ENCODE measurements around the gene CUBN. TPM values are rescaled to one million over a fixed set of nuclear protein-coding genes. Genes with fewer than 3 reads are reported as not detected.

The CUBN gene
- total RNA-seq, 1 donor from 2014 or later: 0.32 TPM

DNA sequence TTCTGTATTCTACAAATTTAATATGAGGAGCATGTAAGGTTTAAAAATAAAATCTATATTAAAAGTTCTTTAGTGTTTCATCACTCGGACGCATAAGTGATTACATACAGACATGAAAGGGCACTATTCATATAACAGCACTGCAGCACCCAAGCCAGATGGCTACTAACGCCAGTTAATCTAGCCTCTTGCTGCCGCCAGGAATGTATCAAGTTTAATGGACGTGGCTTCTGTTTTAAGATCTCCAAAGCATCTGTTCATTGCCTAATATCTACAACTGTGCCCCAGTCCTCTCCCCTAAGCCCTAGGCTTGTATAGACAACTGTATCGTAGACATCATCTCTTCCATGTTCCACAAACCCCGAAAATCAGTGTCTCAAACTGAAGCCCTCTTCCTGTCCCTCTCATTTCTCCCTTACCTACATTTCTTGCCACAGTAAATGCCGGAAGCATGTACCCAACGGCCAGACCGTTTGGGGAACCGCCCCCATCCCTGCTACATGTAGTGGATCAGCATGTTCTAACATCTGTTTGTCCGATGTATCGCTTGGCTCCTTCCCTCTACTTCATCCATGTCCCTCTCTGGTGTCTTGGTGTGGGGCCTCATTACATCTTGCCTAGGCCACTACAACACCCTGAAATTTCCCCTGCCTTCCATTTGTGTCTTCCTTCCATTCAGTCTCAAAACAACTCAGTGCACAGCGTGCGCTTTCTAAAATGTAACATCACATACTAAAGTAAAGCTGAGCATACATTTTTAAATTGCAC is 164.9 kb downstream of the CUBN start:
- H3K4me1 Mint-ChIP-seq (ENCODE audit: low read depth, unreplicated experiment): peaks cover 21% of the 10 kb centered on the region
- TF ChIP-seq, protein P1, sequence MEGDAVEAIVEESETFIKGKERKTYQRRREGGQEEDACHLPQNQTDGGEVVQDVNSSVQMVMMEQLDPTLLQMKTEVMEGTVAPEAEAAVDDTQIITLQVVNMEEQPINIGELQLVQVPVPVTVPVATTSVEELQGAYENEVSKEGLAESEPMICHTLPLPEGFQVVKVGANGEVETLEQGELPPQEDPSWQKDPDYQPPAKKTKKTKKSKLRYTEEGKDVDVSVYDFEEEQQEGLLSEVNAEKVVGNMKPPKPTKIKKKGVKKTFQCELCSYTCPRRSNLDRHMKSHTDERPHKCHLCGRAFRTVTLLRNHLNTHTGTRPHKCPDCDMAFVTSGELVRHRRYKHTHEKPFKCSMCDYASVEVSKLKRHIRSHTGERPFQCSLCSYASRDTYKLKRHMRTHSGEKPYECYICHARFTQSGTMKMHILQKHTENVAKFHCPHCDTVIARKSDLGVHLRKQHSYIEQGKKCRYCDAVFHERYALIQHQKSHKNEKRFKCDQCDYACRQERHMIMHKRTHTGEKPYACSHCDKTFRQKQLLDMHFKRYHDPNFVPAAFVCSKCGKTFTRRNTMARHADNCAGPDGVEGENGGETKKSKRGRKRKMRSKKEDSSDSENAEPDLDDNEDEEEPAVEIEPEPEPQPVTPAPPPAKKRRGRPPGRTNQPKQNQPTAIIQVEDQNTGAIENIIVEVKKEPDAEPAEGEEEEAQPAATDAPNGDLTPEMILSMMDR (IDR thresholded peaks at IDR 0.05; ENCODE audit: partially characterized antibody, unreplicated experiment): no peak
- H3K27ac Mint-ChIP-seq (ENCODE audit: unreplicated experiment): peak overlapping the region; percentile 1
- H3K36me3 Mint-ChIP-seq (ENCODE audit: unreplicated experiment): no peaks in the 10 kb centered on the region
- peaks cover 2% of the 10 kb centered on the region for H3K9me3 Mint-ChIP-seq (ENCODE audit: unreplicated experiment)
- peaks cover 5% of the 10 kb centered on the region for H3K27me3 Mint-ChIP-seq (ENCODE audit: unreplicated experiment)
- no peak overlapping the region for H3K4me3 Mint-ChIP-seq (ENCODE audit: unreplicated experiment)
- no peak for DNase-seq

DNA sequence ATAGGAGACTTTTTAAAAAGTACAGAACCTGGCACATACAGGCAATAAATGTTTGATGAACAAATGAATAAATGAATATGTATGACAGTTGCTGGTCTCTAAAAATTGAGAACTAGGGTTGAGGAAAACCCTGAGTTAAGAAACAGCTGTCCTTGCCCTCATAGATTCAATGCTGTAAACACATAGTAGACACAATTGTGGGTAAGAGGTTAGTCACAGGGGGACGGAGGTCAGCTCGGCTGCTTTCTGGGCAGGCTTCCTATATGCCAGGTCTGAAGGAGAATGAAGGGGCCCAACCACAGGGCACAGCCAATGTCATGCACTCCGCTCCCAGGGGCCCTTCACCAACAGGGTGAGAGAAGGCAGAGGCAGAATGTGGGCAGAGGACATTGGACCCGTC is 169.1 kb downstream of the CUBN start:
- Mint-ChIP-seq H3K27me3 (ENCODE audit: unreplicated experiment) (peaks cover 2% of the 10 kb centered on the region), H3K9me3 (ENCODE audit: unreplicated experiment) (no peaks in the 10 kb centered on the region), H3K27ac (ENCODE audit: unreplicated experiment) (no peak overlapping the region), H3K4me1 (ENCODE audit: low read depth, unreplicated experiment) (peaks cover 6% of the 10 kb centered on the region), H3K36me3 (ENCODE audit: unreplicated experiment) (no peaks in the 10 kb centered on the region), H3K4me3 (ENCODE audit: unreplicated experiment) (no peak overlapping the region)
- TF ChIP-seq, protein P1 (IDR thresholded peaks at IDR 0.05; ENCODE audit: partially characterized antibody, unreplicated experiment): no peak
- DNase-seq: no peak

GRCh38 chr10:16957038-16957437 is 172.6 kb downstream of the CUBN start:
- no peak for DNase-seq
- no peaks in the 10 kb centered on the region for H3K27me3 Mint-ChIP-seq (ENCODE audit: unreplicated experiment)
- no peak overlapping the region for H3K4me3 Mint-ChIP-seq (ENCODE audit: unreplicated experiment)

GRCh38 chr10:16954280-16955030 is 175.2 kb downstream of the CUBN start:
- H3K27ac Mint-ChIP-seq (ENCODE audit: unreplicated experiment): no peak overlapping the region
- H3K27me3 Mint-ChIP-seq (ENCODE audit: unreplicated experiment): peaks cover 2% of the 10 kb centered on the region
- peaks cover 15% of the 10 kb centered on the region for H3K4me1 Mint-ChIP-seq (ENCODE audit: low read depth, unreplicated experiment)

More at GRCh38 chr10:16957038-16957437, 172.6 kb downstream of the CUBN start:
- TF ChIP-seq, protein P1 (IDR thresholded peaks at IDR 0.05; ENCODE audit: partially characterized antibody, unreplicated experiment): no peak
- Mint-ChIP-seq H3K9me3 (ENCODE audit: unreplicated experiment) (no peaks in the 10 kb centered on the region), H3K36me3 (ENCODE audit: unreplicated experiment) (no peaks in the 10 kb centered on the region), H3K27ac (ENCODE audit: unreplicated experiment) (no peak overlapping the region), H3K4me1 (ENCODE audit: low read depth, unreplicated experiment) (peaks cover 2% of the 10 kb centered on the region)

More at GRCh38 chr10:16954280-16955030, 175.2 kb downstream of the CUBN start:
- TF ChIP-seq, protein P1 (IDR thresholded peaks at IDR 0.05; ENCODE audit: partially characterized antibody, unreplicated experiment): no peak
- Mint-ChIP-seq H3K4me3 (ENCODE audit: unreplicated experiment) (no peak overlapping the region), H3K9me3 (ENCODE audit: unreplicated experiment) (no peaks in the 10 kb centered on the region), H3K36me3 (ENCODE audit: unreplicated experiment) (no peaks in the 10 kb centered on the region)
- no peak for DNase-seq
